ENCODE measurements around the gene CCNY.
A peak's percentile ranks its signal among the peaks of the same experiment; 100 is the strongest.
"Not testable (repeated sequence)": the region's sequence is repeated elsewhere in the genome, so short reads cannot be mapped to it uniquely, and the experiment has no call there.

The CCNY gene

DNA sequence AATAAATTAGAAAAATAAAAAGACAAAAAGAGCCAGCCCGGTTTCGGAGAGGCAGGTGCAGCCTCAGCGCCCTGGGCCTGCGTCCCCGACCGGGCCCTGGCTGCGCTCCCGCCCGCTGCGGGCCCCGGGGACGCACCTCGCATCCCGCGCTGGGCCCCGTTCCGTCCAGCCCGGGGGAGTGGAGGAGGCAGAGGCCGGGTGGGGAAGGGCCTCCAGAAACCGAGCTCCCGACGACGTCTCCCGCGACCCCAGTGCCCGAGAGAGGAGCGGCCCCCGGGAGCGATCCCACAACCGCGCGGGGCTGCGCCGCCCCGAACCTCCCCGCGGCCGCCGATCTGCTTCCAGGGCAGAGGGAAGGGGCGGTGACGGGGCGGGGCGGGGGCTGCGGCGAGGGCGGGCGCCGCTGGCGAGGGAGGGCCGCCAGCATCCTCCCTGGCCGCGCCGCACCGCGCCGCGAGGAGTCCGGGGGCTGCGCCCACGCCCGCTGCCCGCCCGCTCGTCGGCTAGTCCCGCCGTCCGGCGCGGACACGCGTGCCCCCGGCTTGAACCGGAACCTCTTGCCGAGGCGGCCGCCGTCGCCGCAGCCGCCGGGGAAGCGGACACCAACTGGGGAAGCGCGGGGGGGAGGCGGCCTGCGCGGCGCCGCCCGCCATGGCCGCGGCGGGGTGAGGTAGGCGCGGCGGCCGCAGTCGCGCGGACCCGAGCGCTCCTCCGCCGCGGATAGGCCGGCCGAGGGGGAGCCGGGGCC is at the start of gene CCNY:
CCNY (plus strand) TSS at position 426 of the 748 bp plus-strand sequence. CDS start 545 bp downstream, outside the sequence.
- DNase-seq = peak; percentile 81

- DNase-seq = no peak
Observed at GRCh38 chr10:35289198-35289597, 47.1 kb upstream of the CCNY start.

DNA sequence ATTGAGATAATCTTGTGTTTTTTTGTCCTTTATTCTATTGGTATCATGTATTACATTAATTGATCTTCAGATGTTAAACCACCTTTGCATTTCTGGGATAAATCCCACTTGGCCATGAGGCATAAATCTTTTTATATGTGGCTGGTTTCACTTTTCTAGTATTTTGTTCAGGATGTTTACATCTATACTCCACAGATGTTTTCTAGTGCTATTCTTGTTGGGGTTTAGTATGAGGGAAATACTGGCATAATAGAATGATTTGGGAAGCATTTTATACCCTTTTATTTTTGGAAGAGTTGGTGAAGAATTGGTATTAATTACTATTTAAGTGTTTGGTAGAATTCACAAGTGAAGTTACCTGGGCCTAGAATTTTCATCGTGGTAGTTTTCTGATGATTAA is 41.8 kb upstream of the CCNY start:
- no peak for DNase-seq

GRCh38 chr10:35299016-35299415 is 37.3 kb upstream of the CCNY start:
- no peak for DNase-seq

GRCh38 chr10:35300063-35300699 is 36.1 kb upstream of the CCNY start:
- DNase-seq = peak; percentile 7

DNA sequence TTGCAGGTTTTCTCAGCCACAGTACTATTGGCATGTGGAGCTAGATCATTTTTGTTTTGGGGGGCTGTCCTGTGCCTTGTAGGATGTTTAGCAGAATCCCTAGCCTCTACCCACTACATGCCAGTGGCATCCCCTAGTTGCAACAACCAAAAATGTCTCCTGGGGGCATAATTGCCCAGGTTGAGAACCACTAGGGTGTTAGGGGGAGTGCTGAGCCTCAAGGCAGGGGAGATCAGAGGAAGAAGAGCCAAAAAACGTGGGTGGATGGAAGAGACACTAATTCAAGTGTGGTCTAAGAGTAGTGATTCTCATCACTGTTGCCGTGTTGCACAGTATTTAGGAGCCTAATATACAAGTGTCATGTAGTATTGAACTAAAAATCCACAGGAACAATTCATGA is 31.7 kb upstream of the CCNY start:
- DNase-seq = no peak

DNA sequence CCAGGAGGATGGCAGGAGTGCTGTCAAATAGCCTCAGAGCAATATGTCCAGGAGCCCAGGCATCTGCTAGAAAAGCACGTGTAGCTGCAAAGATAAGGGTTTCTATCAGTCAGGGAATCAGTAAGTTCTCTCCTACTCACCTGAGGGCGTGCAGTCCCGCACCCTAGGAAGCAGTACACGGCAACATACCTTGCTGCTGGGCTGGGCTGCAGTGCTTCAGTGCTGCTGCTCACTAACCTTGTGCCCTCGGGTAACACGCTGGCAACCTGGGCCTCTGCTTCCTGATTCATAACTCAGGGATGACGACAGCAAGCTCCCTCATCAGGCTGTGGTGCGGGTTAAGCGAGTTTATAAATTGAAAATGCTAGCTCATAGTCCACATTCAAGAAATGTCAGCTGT is 29.5 kb upstream of the CCNY start:
- DNase-seq = peak; percentile 4

GRCh38 chr10:35307297-35307696 is 29.0 kb upstream of the CCNY start:
- no peak for DNase-seq

DNA sequence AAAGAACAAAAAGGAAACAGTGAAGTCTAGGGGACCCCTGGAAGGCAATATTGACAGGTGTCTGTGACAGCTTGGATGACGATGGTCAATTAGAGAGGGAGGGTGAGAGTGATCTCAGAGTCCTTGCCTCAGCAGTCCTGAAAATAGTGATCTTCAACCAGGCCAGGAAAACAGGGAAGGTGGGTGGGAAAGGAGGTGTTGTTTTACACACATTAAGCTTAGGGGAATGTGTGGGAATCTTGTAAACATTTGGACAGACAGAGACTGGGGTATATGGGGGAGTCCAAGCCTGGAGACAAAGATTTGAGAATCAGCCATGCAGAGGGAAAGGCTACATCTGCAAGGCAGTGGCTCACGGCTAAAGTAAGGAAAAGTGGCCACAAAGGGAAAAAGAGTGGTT is 27.5 kb upstream of the CCNY start:
- DNase-seq = no peak

GRCh38 chr10:35314142-35314541 is 22.2 kb upstream of the CCNY start:
- DNase-seq = not testable (repeated sequence)

GRCh38 chr10:35315235-35315634 is 21.1 kb upstream of the CCNY start:
- not testable (repeated sequence) for DNase-seq

DNA sequence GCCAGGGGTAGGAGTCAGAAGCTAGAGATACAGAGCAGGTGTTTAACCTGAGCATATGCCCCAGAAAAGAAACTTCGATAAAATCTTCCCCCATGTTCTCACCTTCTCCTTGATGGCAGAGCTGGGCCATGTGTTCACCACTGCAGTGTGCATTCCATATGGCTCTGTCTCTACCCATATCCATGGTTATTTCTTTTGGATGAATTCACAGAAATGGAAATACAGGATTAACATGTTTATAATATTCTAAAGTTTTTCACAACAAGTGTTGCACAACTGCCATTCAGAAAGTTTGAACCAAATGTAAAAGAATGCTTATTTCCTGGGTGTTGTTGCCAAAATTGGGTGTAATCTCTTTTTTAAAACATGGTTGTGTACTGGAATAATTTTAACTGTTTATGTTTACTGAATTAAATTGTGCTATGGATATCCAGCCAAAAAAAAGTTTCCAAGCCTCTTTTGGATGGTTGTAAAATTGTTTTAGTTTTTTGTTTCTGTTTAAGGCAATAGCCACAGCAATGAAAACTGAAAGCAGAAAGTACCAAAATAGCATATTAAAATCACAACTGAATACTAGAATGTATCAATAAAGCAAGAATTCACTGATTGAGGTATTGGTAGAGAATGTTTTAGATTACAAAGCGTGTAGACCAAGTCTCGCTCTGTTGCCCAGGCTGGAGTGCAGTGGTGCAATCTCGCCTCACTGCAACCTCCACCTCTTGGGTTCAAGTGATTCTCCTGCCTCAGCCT is 19.9 kb upstream of the CCNY start:
- DNase-seq = no peak

DNA sequence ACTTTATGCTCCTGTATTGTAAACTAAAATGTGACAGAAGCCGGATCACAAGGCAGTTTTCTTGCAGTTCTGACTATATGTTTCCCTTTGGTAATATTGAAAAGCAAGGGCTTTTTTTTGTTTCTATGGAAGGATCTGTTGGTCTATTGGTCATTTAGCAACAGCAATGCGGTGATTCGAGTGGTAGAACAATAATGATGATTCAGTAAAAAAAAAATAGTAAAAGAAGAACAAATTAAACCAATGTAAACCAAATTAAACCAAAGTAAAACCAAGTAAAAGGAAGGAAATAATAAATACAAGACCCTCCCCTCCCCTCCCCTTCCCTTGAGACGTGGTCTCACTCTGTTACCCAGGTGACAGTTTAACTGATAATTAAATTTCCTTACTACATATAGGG is 17.8 kb upstream of the CCNY start:
- DNase-seq = no peak

- no peak for DNase-seq
Observed at GRCh38 chr10:35320341-35320740, 16.0 kb upstream of the CCNY start.

- no peak for DNase-seq
Observed at GRCh38 chr10:35322636-35323035, 13.7 kb upstream of the CCNY start.

DNA sequence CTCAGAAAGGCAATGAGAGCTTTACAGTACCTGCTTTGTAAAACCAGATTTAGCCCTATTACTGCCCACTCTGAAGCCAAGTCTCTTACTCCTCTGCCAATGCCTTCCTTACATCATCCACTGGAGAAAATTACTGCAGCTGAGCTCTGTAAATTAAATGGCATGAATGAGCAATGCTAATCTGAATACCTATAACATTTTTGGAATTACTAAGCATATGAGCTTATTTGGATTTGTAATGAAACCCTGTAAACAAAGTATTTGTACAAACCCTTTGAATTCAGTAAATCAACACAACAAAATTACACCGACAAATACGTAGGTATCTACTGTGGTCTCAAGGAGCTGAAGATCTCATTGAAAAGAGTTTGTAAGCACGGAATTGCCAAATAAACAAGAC is 12.1 kb upstream of the CCNY start:
- DNase-seq = no peak

- no peak for DNase-seq
Observed at GRCh38 chr10:35326466-35327235, 9.7 kb upstream of the CCNY start.

GRCh38 chr10:35327790-35328403 is 8.4 kb upstream of the CCNY start:
- DNase-seq = no peak

DNA sequence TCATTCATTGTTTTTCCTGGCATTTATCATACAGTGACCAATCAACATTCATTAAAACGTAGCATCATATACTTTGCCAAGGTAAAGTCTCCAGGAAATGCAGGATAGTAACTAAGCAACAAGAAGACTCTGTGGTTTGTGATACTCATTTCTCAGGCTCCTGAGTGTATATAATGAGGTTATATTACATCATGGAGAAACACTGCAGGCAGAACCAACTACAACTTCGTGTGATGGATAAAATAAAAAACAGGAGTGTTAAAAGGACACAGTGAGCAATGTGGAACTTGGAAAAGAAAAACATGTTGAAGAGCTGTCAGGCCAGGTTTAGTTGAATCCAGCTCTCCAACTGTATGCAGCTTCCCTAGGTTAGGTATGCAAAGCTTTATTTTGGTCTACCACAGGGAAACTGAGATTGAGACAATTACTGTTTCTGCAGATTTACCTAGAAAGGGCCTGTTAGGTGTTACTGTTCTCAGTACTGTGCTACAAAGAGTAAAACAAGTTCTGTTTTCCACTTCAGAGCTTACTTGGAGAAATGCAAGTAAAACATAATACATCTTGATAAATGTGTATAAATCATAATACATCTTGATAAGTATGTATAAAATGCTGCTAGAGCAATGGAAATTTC is 7.8 kb upstream of the CCNY start:
- no peak for DNase-seq

- no peak for DNase-seq
Observed at GRCh38 chr10:35329520-35329919, 6.8 kb upstream of the CCNY start.

DNA sequence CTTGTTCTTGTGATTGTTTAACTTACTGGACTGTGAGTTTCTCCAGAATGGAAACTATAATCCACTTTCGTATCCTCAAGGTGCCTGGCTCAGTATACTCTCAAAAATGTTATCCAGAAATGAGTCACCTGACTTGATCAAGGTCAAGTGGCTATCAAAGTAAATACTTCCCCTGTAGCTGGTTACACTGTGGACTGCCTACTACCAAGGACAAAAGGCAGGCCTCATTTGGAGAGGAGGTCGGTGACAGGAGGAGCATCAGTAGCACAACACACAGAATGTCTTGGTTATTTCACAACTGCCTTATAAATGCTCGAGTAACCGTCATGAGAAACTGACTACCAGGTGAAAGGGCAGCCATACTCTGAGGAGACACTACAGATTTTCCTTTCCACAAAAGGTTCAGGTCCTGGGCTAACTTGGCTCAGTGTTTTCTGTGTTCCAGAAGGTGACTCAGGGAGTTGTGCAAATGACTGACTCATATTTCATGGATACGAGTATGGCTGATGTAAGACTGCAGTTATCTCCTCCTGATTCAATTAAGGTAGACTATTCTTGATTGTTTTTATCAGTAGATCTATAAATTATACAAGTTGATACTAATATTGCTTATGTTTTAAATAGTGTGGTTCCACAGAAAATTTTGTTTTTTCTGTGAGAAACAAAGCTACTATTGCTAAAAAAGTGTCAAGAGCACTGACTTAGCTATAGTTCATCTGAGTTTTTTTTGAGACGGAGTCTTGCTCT is 4.2 kb upstream of the CCNY start:
- DNase-seq = no peak

All from NCI-H146 (cell line).